Measurements from ENCODE around the gene CYP1B1.
"Not testable (repeated sequence)": the region's sequence is repeated elsewhere in the genome, so short reads cannot be mapped to it uniquely, and the experiment has no call there.

CYP1B1 gene

DNA sequence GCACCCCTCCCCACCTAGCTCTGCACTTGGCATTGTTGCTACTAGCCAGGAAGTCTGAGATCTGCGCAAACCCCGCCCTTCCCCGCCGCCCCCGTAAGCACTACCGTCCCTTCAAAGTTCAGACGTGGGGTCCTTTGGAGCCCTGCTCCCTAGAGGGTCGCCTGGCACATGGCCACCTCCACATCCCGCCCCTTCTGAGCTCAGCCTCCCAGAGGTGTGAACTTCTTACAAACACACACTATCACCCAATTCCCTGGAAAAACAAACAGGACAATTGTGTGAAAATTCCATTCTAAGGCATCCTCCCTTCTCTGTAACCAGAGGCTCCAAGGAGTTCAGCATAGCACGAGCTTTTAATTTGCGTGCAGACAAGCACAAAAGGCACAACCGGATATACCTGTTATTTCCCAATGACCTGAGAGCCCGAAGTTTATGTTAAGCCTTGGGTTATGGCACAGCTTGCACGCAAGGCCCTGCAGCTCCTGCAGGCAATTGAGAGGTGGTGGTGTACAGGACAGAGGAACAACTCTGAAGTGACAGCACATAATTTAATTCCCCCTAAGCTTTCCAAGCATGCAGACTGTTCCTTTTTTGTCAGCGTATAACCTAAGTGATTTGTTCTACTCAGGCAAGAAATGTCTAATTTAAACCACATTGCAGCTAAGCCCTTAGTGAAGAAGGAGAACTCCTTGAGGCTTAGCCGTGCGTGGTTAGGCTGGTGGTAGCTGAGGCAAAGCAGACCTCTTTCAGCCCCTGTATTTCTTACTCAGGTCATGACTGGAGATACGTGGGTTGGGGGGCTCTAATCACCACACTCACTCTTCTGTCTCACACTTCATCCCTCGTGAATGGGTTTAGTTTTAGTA lies 20.3 kb upstream of the CYP1B1 start:
- DNase-seq (ENCODE audit: low read depth in 1 of 2, low spot score in 1 of 2): peak; percentile 51 to 98
- in situ Hi-C loops (cut with HindIII; ENCODE audit: low pct_unique_long_range_greater_than_20kb, low sequenced_read_pairs): no loop called here

GRCh38 chr2:38095079-38095995 lies 19.4 kb upstream of the CYP1B1 start:
- no peak for DNase-seq (ENCODE audit: low read depth in 1 of 2, low spot score in 1 of 2)
- in situ Hi-C loops (cut with HindIII; ENCODE audit: low pct_unique_long_range_greater_than_20kb, low sequenced_read_pairs): no loop called here
- TF ChIP-seq JUND (IDR thresholded peaks at IDR 0.05; ENCODE audit: low read depth): no peak

More for the DNA sequence above, 20.3 kb upstream of the CYP1B1 start:
- TF ChIP-seq JUND (IDR thresholded peaks at IDR 0.05; ENCODE audit: low read depth): no peak

DNA sequence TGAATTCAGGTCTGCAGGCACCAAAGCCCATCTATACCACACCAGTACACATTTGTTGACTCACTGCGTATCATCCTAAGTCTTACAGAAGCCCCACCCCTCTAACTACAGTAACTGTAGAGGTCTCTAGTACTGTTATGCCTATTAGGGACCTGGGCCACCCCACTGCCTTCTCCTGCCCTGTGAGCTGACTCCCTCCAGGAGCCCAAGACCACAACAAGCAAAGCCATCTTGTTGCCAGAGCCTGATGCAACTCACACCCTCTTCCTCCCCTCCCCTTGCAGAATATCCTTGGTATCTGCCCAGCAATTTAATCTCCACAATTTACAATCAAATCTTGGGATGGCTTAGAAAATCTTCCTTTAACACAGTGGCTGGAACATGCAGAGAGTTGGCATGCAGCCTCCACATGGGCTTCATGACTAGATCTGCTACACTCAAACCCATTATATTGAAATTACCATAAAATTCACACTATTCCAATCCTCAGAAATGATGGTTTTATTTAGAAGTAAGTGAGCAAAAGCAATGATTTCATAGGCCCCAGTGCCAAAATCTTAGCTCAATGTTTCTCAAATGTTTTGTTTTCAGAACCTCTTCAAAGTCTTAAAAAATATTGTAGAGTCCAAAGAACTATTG lies 17.7 kb upstream of the CYP1B1 start:
- in situ Hi-C loops (cut with HindIII; ENCODE audit: low pct_unique_long_range_greater_than_20kb, low sequenced_read_pairs): no loop called here
- no peak for TF ChIP-seq JUND (IDR thresholded peaks at IDR 0.05; ENCODE audit: low read depth)
- DNase-seq (ENCODE audit: low read depth in 1 of 2, low spot score in 1 of 2): no peak

DNA sequence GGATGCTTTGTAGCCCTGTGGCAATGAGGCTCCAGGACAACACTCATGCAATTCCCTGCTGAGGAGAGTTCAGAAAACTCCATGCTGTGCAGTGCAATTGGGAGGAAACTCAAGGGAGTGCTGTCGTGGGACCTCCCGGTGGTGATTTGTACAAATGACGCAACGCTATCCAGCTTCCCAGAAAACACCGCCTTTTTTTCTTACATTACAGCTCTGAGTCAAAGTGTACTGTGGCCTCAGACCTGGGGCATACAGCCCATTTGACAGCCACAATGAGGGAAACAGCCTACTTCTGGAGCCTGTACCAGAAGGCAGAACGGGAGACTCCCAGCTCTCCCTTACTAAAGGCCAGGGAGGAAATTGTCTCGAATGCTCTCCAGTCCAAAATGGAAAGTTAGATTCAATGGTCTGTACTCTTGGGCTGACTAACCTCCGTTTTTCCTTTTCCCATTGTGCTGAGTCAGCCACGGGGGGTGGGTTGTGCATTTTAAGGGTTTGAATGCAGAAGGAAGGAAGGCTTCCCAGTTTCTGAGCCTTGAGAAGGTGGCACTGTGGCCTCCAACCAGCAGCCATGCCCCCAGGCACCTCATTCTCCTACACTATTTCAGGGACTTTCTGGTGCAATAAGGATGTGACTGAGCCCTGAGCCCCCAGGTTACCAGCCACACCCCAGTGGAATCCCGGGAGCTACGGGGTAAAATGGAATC lies 16.4 kb upstream of the CYP1B1 start:
- no peak for TF ChIP-seq JUND (IDR thresholded peaks at IDR 0.05; ENCODE audit: low read depth)
- in situ Hi-C loops (cut with HindIII; ENCODE audit: low pct_unique_long_range_greater_than_20kb, low sequenced_read_pairs): no loop called here
- no peak for DNase-seq (ENCODE audit: low read depth in 1 of 2, low spot score in 1 of 2)

DNA sequence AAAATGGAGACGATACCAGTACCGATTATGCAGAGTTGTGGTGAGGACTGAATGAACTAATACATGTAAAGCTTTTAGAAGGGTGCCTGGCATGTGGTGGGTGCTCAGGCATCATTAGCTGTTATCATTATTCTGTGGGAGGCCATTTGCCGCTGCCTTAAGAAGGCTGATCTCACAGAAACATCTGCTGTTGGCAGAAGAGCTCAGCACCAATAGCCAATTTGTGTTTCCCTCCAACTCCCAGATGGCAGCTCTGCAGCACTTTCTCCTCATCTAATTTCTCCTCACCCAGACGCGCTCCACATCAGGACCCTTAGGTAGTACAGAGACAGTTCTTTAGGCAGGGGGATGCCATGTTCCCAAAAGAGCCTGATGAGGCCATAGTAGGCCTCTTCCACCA lies 15.8 kb upstream of the CYP1B1 start:
- DNase-seq (ENCODE audit: low read depth in 1 of 2, low spot score in 1 of 2): no peak
- TF ChIP-seq JUND (IDR thresholded peaks at IDR 0.05; ENCODE audit: low read depth): no peak
- in situ Hi-C loops (cut with HindIII; ENCODE audit: low pct_unique_long_range_greater_than_20kb, low sequenced_read_pairs): no loop called here

GRCh38 chr2:38090928-38091327 lies 15.0 kb upstream of the CYP1B1 start:
- in situ Hi-C loops (cut with HindIII; ENCODE audit: low pct_unique_long_range_greater_than_20kb, low sequenced_read_pairs): no loop called here
- no peak for TF ChIP-seq JUND (IDR thresholded peaks at IDR 0.05; ENCODE audit: low read depth)
- DNase-seq (ENCODE audit: low read depth in 1 of 2, low spot score in 1 of 2): no peak

DNA sequence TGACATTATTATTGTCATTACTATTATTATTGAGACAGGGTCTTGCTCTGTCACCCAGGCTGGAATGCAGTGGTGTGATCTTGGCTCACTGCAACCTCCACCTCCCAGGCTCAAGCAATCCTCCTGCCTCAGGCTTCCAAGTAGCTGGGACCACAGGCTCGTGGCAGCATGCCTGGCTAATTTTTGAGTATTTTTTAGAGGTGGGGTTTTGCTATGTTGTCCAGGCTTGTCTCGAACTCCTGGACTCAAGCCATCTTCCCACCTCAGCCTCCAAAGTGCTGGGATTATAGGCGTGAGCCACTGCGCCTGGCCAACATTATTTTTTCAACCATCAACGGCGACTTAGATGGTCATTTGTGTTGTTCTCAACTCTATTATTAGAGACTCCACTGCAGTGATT lies 14.3 kb upstream of the CYP1B1 start:
- in situ Hi-C loops (cut with HindIII; ENCODE audit: low pct_unique_long_range_greater_than_20kb, low sequenced_read_pairs); DNase-seq (ENCODE audit: low read depth in 1 of 2, low spot score in 1 of 2): not testable (repeated sequence)

DNA sequence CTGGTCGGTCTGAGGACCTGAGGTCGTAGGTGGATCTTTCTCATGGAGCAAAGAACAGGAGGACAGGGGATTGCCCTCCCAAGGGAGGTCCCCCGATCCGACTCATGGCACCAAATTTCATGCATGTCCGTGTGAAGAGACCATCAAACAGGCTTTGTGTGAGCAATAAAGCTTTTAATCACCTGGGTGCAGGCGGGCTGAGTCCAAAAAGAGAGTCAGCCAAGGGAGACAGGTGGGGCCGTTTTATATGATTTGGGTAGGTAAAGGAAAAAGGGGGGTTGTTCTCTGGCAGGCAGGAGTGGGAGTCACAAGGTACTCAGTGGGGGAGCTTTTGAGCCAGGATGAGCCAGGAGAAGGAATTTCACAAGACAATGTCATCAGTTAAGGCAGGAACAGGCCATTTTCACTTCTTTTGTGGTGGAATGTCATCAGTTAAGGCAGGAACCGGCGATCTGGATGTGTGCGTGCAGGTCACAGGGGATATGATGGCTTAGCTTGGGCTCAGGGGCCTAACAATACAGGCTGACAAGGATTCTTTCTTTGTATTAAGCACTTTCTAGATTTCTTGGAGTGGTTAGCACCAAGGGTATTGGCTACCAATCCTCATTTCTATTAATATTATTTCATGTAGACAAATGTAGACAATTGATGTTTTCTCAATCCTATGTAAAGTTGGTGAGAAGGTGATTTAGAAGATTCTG lies 10.2 kb upstream of the CYP1B1 start:
- in situ Hi-C loops (cut with HindIII; ENCODE audit: low pct_unique_long_range_greater_than_20kb, low sequenced_read_pairs); DNase-seq (ENCODE audit: low read depth in 1 of 2, low spot score in 1 of 2): not testable (repeated sequence)

DNA sequence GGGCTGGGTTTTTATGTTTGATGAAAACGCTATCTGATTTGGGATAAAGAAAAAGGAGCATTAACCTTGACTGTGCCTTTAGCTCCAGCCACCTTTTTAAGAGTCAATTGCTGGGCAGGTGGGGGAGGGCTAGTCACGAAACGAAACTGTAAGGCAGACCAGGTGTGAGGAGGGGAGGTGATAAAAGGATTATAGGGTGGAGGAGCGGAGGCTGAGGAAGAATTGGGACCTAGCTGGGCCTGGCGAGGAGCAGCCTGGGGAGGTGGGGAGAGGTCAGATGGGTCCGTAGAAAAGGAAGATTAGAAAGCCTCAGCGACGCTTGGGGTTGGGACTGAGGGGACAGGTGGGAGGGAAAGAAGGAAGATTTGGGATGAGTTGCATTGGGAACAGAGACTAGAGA lies 8.6 kb upstream of the CYP1B1 start:
- DNase-seq (ENCODE audit: low read depth in 1 of 2, low spot score in 1 of 2); in situ Hi-C loops (cut with HindIII; ENCODE audit: low pct_unique_long_range_greater_than_20kb, low sequenced_read_pairs): not testable (repeated sequence)

DNA sequence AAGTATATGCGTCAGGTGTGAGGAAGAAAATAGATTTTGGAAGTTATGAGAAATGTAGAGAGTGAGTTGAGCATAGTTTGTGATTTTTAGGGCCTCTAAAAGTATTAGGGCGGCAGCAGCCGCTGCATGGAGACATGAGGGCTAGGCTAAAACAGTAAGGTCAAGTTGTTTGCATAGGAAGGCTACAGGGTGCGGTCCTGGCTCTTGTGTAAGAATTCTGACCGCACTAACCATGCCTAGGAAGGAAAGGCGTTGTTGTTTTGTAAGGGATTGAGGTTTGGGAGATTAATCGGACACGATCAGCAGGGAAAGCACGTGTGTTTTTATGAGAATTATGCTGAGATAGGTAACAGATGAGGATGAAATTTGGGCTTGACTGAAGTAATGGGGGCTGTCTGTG lies 6.8 kb upstream of the CYP1B1 start:
- in situ Hi-C loops (cut with HindIII; ENCODE audit: low pct_unique_long_range_greater_than_20kb, low sequenced_read_pairs): not testable (repeated sequence)

GRCh38 chr2:38080346-38080745 lies 4.4 kb upstream of the CYP1B1 start:
- no peak for DNase-seq (ENCODE audit: low read depth in 1 of 2, low spot score in 1 of 2)
- TF ChIP-seq JUND (IDR thresholded peaks at IDR 0.05; ENCODE audit: low read depth): no peak
- in situ Hi-C loops (cut with HindIII; ENCODE audit: low pct_unique_long_range_greater_than_20kb, low sequenced_read_pairs): no loop called here

More for the DNA sequence above, 6.8 kb upstream of the CYP1B1 start:
- DNase-seq (ENCODE audit: low read depth in 1 of 2, low spot score in 1 of 2): not testable (repeated sequence)
